GM18870 (cell line): ENCODE results near the gene SLC5A4.

ENCODE experiments used
- ATAC-seq: cut with Tn5 transposase; IDR thresholded peaks from one replicate; pipeline ENCODE4 v1.9.1; 2021; ENCODE audit warnings: moderate library complexity; ENCODE audit not compliant: unreplicated experiment

The SLC5A4 gene

GRCh38 chr22:32233091-32233490, 22.1 kb downstream of the SLC5A4 start:
- ATAC-seq, result no peak

GRCh38 chr22:32232191-32232830, 22.8 kb downstream of the SLC5A4 start:
- ATAC-seq, result no peak

- ATAC-seq, result no peak
These were observed 28.6 kb downstream of the SLC5A4 start for GRCh38 chr22:32226326-32227104.

GRCh38 chr22:32222991-32223390, 32.2 kb downstream of the SLC5A4 start:
- ATAC-seq, result no peak

GRCh38 chr22:32219026-32219425, 36.1 kb downstream of the SLC5A4 start:
- no peak for ATAC-seq

GRCh38 chr22:32218470-32218869, 36.7 kb downstream of the SLC5A4 start:
- no peak for ATAC-seq

GRCh38 chr22:32217465-32217864, 37.7 kb downstream of the SLC5A4 start:
- no peak for ATAC-seq

- no peak for ATAC-seq
These were observed 38.2 kb downstream of the SLC5A4 start for GRCh38 chr22:32216911-32217310.

GRCh38 chr22:32211011-32211410, 44.1 kb downstream of the SLC5A4 start:
- no peak for ATAC-seq

GRCh38 chr22:32208681-32209080, 46.5 kb downstream of the SLC5A4 start:
- no peak for ATAC-seq

- ATAC-seq, result no peak
These were observed 47.1 kb downstream of the SLC5A4 start for GRCh38 chr22:32207971-32208480.

- no peak for ATAC-seq
These were observed 48.1 kb downstream of the SLC5A4 start for GRCh38 chr22:32206774-32207758.

GRCh38 chr22:32205974-32206773, 49.0 kb downstream of the SLC5A4 start:
- no peak for ATAC-seq

- no peak for ATAC-seq
These were observed 50.1 kb downstream of the SLC5A4 start, which contains the start of gene RFPL2 for GRCh38 chr22:32204856-32205722. TSS of gene RFPL2 (minus strand) at chr22:32205073. CDS start at chr22:32202451, 2,622 bp downstream.

- ATAC-seq, result no peak
These were observed 50.9 kb downstream of the SLC5A4 start for GRCh38 chr22:32204040-32204855.

GRCh38 chr22:32203181-32204039, 51.7 kb downstream of the SLC5A4 start:
- no peak for ATAC-seq

GRCh38 chr22:32202539-32203180, 52.5 kb downstream of the SLC5A4 start:
- ATAC-seq, result no peak
